ENCODE measurements around the gene GSX1. TPM values are rescaled to one million over a fixed set of nuclear protein-coding genes. Genes with fewer than 3 reads are reported as not detected.

Gene GSX1
- total and polyA plus RNA-seq, 4 donors = 0.20 to 4.0 (median 1.9) TPM

Small RNA genes within 50 kb of the gene (small RNA-seq; reads per million reads assigned to genes)
- not detected for gene RNU6-73P (ENCODE audit: low replicate concordance)

Other genes starting within 250 kb of the GSX1 start
- 10 to 100 TPM in 1 of 2 donors, 1 to 10 TPM in 1; 8.7 to 12.0 TPM for gene LNX2, start 172.0 kb upstream of the GSX1 start, total RNA-seq
- gene LNX2, start 172.0 kb upstream of the GSX1 start, polyA plus RNA-seq (ENCODE audit: insufficient read length in 2 of 2) = 1 to 10 TPM; 6.2 to 6.4 TPM
- 10 to 100 TPM; 47.3 to 91.6 TPM for gene POLR1D, start 170.6 kb upstream of the GSX1 start, total RNA-seq
- 10 to 100 TPM; 74.7 to 92.4 TPM for gene POLR1D, start 170.6 kb upstream of the GSX1 start, polyA plus RNA-seq (ENCODE audit: insufficient read length in 2 of 2)
- gene PDX1, start 127.5 kb downstream of the GSX1 start, total RNA-seq = not detected
- not detected for gene PDX1, start 127.5 kb downstream of the GSX1 start, polyA plus RNA-seq (ENCODE audit: insufficient read length in 2 of 2)
- gene CDX2, start 176.8 kb downstream of the GSX1 start, total RNA-seq = not detected
- gene CDX2, start 176.8 kb downstream of the GSX1 start, polyA plus RNA-seq (ENCODE audit: insufficient read length in 2 of 2) = not detected
- not detected for gene URAD, start 196.2 kb downstream of the GSX1 start, total RNA-seq
- gene URAD, start 196.2 kb downstream of the GSX1 start, polyA plus RNA-seq (ENCODE audit: insufficient read length in 2 of 2) = under 1 TPM in 1 of 2 donors, not detected in 1; 0.17 TPM

All from spinal cord (tissue), 4 donors.